ENCODE data around the gene MMP2. TPM values are rescaled to one million over a fixed set of nuclear protein-coding genes. Genes with fewer than 3 reads are reported as not detected.

MMP2 gene
- total and polyA plus RNA-seq, 3 donors from 2014 or later, result 50.9 to 250 (median 111) TPM

DNA sequence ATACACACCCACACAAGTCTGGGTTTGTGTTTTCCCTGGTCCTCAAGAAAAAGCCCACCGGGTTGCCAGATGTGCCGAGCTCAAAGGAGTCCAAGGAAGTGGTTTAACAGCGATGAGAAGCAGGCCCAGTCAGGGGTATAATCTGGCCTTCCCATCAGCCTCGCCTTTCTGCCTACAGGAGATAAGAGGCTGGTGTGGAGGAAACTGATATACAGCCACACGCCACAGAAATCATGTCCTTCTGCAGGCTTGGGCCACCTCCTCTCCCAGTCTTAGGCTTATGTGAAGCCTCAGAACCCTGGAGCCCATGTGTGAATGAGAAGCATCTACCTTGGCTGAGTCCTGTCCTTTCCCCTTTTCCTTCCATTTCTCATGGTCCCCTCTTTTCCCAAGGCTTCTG, 43.6 kb upstream of the MMP2 start:
- WGBS, 2 donors, result 84 to 89% methylated on average over 5 of the region's 5 CpGs
- Histone ChIP-seq H3K9me3 (no peaks in the 10 kb centered on the region), H3K36me3 (ENCODE audit: low read depth, missing control alignments) (no peaks in the 10 kb centered on the region), H3K4me3 (no peak overlapping the region), H3K4me1 (no peaks in the 10 kb centered on the region), H3K27ac (no peak overlapping the region), H3K27me3 (no peaks in the 10 kb centered on the region)
- no peak for DNase-seq
- no peak for TF ChIP-seq POLR2A (IDR thresholded peaks at IDR 0.05)
- no peak for TF ChIP-seq CTCF (IDR thresholded peaks at IDR 0.05)
- intact Hi-C loops (cut with DNase I; ENCODE audit: low total_unique reads), result no loop called here

- H3K4me1 ChIP-seq, result no peaks in the 10 kb centered on the region
- no peaks in the 10 kb centered on the region for H3K9me3 ChIP-seq
- H3K36me3 ChIP-seq (ENCODE audit: low read depth, missing control alignments), result no peaks in the 10 kb centered on the region
- WGBS, 2 donors, result 87% methylated on average over 3 of the region's 3 CpGs
- DNase-seq, result no peak
- no peak overlapping the region for H3K27ac ChIP-seq
- intact Hi-C loops (cut with DNase I; ENCODE audit: low total_unique reads), result no loop called here
- no peaks in the 10 kb centered on the region for H3K27me3 ChIP-seq
- TF ChIP-seq POLR2A (IDR thresholded peaks at IDR 0.05), result no peak
- TF ChIP-seq CTCF (IDR thresholded peaks at IDR 0.05), result no peak
- H3K4me3 ChIP-seq, result no peak overlapping the region
These were observed 42.4 kb upstream of the MMP2 start for GRCh38 chr16:55436587-55436986.

DNA sequence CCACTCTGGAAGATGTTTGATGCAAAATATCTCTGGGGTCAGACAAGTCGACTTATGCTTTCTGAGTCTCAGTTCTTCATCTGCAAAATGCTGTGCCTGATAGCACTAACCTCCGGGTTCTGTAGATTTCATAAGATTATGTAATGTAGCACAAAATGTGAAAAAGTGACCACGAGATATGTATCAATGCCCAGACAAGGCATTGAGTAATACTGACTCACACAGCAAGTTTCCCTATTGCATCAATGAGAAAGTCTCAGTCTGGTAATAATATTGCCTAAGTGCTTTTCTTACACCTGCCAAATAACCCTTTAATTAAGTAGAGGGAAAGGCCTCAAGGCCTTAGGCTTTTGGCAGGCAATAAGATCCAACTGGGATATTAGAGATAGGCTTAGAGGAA, 41.4 kb upstream of the MMP2 start:
- H3K27ac ChIP-seq, result no peak overlapping the region
- 76 to 80% methylated on average over 3 of the region's 3 CpGs for WGBS, 2 donors
- H3K9me3 ChIP-seq, result no peaks in the 10 kb centered on the region
- intact Hi-C loops (cut with DNase I; ENCODE audit: low total_unique reads), result no loop called here
- H3K4me1 ChIP-seq, result no peaks in the 10 kb centered on the region
- TF ChIP-seq CTCF (IDR thresholded peaks at IDR 0.05) (no peak), POLR2A (IDR thresholded peaks at IDR 0.05) (no peak)
- H3K27me3 ChIP-seq, result no peaks in the 10 kb centered on the region
- H3K4me3 ChIP-seq, result no peak overlapping the region
- no peaks in the 10 kb centered on the region for H3K36me3 ChIP-seq (ENCODE audit: low read depth, missing control alignments)
- DNase-seq, result no peak

DNA sequence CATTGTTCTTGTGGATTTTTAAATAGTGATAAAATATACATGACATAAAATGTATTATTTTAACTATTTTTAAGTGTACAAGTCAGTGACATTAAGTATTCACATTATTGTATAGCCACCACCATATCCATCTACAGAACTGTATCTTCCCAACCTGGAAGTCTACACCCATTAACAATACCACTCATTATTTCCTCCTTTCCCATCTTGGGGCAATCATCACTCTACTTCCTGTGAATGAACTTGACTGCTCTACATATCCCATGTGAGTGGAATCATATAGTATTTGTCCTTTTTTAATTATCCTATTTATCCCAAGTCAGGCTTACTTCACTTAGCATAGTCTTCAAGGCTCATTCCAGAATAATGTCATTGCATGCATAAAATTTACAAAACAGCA, 40.7 kb upstream of the MMP2 start:
- no peak for DNase-seq
- Histone ChIP-seq H3K27me3 (no peaks in the 10 kb centered on the region), H3K4me1 (no peaks in the 10 kb centered on the region), H3K4me3 (no peak overlapping the region), H3K36me3 (ENCODE audit: low read depth, missing control alignments) (no peaks in the 10 kb centered on the region), H3K27ac (no peak overlapping the region), H3K9me3 (no peaks in the 10 kb centered on the region)
- TF ChIP-seq CTCF (IDR thresholded peaks at IDR 0.05), result no peak
- no peak for TF ChIP-seq POLR2A (IDR thresholded peaks at IDR 0.05)
- intact Hi-C loops (cut with DNase I; ENCODE audit: low total_unique reads), result no loop called here

- H3K4me3 ChIP-seq, result no peak overlapping the region
- no peaks in the 10 kb centered on the region for H3K27me3 ChIP-seq
- intact Hi-C loops (cut with DNase I; ENCODE audit: low total_unique reads), result no loop called here
- no peak for DNase-seq
- no peaks in the 10 kb centered on the region for H3K4me1 ChIP-seq
- H3K27ac ChIP-seq, result no peak overlapping the region
- no peaks in the 10 kb centered on the region for H3K36me3 ChIP-seq (ENCODE audit: low read depth, missing control alignments)
- 83 to 87% methylated on average over 6 of the region's 6 CpGs for WGBS, 2 donors
- no peaks in the 10 kb centered on the region for H3K9me3 ChIP-seq
- TF ChIP-seq CTCF (IDR thresholded peaks at IDR 0.05) (no peak), POLR2A (IDR thresholded peaks at IDR 0.05) (no peak)
These were observed 39.8 kb upstream of the MMP2 start for GRCh38 chr16:55439101-55439690.
